Inflammatory macrophage treated with lipopolysaccharide for 1 hour (primary cell): ENCODE data around the gene ZMYND8.
A peak's percentile ranks its signal among the peaks of the same experiment; 100 is the strongest.
"Not testable (repeated sequence)": the region's sequence is repeated elsewhere in the genome, so short reads cannot be mapped to it uniquely, and the experiment has no call there.

Experiments
- DNase-seq, 2 donors: peaks; one replicate each; pipeline ENCODE4 v3.0.0-alpha.2; 2020 to 2022

ZMYND8 gene

DNA sequence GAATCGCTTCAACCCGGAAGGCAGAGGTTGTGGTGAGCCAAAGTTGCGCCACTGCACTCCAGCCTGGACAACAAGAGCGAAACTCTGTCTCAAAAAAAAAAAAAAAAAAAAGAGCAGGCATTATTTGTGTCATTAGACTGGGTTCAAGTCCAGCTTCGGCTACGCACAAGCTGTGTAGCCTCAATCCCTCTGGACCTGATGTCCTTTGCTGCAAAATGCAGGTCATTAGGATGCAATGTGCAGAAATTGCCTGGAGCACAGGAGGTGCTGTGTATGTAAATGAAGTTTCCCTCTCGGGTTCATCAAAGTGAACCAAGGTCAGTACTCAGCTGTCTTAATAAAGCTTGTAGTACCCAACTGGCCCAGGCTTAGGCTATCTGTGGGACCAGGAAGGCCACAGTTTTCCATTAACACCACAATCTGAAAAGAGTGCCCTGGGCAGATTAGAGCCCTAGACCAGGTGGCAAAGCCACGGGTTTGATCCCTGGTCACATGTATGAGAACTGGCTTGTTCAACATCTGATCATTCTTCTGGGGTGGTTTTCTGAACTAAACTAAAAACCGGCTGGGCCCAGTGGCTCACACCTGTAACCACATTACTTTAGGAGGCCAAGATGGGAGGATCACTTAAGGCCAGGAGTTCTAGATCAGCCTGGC, 155.3 kb downstream of the ZMYND8 start:
- DNase-seq = no peak

DNA sequence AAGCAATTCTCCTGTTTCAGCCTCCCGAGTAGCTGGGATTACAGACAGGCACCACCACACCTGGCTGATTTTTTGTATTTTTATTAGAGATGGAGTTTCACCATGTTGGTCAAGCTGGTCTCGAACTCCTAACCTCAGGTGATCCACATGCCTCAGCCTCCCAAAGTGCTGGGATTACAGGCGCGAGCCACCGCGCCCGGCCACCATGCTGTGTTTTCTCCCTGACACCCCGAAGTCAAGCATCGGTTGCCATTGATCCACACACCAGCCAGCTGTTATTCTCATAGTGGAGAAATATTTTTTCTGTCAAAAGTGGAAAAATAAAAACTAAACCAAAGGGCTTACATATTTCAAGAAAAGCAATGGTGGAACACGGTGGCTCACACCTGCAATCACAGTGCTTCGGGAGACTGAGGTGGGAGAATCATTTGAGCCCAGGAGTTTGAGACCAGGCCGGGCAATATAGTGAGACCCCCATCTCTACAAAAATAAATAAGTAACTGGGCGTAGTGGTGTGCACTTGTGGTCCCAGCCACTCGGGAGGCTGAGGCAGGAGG, 157.4 kb downstream of the ZMYND8 start:
- DNase-seq = no peak

DNA sequence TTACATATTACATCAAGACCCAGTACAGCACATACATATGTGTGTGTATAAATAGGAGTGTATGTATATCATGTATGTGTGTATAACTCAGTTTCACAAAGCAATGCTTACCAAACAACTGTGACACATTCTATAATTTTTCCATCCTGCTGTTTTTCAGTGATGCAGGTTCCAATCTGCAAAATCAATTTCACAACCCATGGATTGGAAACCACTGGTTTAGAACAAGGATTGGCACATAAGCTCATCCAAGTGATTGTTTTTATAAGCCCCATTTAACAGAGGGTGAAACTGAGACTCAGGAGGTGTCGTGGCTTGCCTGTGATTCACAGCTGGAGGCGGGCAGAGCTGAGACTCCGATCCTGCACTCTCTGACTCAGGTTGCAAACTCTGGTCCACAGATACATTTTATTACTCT, 158.2 kb downstream of the ZMYND8 start:
- no peak for DNase-seq

DNA sequence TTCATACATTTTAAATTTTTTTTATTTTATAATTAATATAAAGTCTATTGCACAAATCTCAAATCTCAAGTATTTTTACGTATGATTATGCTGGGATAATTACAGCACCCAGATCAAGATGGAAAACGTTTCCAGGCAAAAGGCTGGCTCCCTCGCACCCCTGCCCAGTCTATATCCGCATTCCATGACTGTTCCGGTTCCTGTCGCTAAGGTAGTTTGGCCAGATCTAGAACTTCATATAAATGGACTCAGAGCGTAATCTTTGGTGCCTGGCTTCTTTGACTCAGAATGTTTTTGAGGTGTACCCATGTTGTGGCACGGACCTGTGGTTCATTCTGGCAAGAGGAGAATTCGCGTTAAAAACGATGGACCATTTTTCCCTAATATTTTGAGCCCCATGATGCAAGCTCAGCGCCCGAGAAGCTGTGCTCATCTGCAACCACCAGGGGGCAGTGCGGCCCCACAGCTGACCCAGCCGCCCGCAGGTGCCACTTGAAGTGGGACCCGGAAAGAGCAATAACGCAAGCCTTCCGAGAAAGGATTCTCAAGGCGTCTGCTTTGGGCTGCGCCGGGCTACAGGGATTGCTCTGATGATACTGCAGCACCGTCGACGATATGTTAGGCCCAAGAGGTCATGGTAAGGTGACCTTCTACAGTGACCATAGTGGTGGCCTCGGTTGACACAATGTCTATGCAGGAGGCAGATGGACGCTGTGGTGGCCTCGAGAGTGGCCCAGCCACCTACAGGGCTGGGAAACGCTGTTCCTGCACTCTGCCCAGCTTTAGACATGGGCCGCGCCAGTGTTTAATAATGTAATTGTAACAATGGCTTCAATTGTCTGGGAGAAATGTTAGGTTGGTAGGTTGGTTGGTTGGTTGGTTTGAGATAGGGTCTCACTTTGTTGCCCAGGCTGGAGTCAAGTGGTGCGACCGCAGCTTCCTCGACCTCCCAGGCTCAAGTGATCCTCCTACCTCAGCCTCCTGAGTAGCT, 160.1 kb downstream of the ZMYND8 start:
- peak; percentile 25 to 73 for DNase-seq

DNA sequence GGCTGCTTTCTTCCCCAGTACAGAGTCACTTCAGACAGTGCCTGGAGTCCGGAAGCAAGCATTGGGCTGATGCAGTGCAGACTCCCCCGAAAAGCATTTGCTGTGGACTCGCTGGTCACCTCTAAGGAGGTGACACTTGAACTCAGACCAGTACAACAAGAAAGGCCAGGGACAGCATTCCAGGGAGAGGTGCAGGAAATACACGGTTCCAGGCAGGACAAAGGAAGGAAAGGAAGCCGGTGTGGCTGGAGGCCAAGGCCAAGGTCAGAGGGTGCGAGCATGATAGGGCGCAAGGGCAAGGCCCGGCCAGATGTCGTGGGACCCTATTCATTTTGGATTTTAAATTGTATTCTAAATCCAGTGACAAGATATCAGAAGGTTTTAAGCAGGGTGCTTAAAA, 160.9 kb downstream of the ZMYND8 start:
- DNase-seq = no peak

DNA sequence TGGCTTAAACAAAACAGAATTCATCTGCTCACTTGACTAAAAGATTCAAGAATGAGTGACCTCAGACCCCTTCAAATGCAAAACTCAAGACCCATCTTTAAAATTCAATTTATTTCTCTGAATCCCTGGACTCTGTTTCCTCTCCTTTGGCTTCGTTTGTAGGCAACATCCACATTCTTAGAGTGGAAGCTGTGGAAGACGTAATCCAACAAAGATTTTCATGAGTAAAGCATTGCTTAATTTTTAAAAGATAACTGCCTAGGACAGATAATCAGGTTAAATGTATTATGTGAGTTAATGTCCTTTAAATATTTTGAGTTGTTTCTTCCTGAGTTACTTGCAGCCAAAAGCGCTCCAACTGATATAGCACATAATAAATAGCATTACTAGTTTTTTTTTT, 164.5 kb downstream of the ZMYND8 start:
- no peak for DNase-seq

DNA sequence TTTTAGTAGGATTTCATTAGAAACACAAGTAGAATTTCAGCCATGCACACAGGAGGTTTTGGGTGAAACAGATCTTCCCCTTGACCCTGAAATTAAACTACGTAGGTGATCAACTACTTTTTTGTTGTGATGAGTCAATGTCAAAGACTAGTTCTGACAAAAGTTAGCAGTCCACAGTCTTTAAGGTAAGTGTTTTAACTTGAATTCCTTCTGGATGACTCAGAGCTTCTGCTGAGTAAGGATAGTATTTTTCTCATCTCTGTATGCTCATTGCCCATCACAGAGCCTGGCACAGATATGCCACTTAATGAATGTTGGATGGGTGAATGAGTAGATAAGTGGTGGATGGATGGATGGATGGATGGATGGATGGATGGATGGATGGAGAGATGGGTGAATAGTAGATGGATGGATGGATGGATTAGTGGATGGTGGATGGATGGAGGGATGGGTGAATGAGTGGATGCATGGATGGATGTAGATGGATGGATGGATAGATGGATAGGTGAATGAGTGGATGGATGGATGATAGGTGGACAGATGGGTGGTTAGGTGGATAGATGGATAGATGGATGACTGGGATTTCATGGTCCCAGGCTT, 165.3 kb downstream of the ZMYND8 start:
- DNase-seq = no peak

DNA sequence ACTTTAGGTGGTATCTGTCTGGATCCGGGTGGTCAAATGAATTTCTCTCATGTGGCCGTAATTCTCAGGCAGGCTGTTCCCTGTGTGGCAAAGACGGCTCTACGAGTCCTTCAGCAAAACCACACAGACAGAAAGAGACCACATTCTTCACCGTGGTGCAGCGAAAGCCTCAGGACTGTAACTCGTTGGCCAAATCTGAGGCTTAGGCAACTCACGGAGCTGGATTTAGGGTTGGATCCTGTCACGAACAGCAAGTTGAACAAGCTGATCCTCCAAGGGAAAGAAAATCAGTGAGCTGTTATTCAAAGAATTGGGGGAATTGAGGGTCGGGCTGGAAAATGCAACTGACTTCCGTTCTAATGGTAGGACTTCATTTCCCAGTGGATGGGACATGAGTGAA, 167.4 kb downstream of the ZMYND8 start:
- no peak for DNase-seq

DNA sequence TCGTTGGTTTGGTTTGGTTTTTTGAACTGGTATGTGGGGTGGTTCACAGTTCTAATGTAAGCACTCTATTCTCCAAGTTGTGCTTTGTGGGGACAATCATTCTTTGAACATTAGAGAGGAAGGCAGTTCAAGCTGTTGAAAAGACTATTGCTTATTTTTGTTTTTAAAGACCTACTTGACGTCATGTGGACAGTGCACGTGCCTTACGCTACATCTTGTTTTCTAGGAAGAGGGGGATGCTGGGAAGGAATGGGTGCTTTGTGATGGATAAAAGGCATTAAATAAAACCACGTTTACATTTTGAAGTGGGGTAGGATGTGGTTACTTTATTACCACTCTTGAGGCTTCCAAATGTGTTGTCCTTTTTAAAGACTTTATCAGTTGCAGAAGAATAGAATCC, 168.0 kb downstream of the ZMYND8 start:
- no peak for DNase-seq

DNA sequence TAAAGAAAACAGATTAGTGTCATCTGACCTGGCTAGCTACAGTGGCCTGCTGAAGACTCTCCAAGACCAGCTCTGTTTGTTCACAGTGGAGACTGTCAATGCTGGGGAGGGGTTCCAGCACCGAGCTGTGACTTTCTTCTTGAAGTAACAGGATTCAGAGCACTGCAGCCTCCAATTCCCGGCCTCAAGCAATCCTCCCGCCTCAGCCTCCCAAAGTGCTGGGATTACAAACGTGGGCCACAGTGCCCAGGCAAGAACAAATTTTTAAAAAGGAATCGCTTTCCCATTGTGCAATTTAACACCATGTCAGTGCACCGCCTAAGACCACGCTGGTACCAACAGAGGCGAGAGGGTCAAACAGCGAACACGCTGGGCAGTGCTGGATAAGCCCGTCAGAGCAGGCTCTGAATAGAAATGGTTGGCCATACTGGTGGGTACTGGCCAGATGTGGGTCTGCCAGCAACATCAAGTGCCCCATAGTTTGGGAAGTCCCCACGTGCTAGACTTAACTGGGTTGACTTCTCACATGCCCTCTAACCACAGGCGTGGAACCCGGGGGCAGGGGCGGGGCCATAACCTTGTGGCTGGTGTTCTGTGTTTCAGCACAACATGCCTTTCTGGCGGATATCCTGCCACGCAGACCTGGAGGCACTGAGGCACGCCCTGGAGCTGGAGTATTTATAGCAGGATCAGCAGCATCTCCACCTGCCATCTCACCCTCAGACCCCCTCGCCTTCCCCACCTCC, 168.9 kb downstream of the ZMYND8 start:
- DNase-seq = no peak

DNA sequence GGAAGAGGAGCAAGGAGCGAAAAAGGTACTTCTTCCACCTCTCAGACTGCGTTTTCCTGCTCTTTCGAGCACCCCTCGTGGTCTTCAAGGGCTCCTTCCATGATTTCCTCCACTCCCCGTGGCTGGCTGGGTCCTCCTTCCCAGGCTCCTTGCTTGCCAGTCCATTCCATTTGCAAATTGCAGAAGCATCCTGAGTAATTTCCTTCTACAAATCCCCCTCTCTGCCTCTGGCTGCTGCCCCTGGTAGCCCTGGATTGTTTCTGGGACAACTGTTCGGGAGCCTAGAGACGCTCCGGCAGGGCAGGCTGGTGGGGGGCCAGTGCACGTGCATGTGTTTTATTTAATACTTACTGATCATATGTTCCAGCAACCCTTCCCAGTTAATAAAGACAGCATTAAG, 173.1 kb downstream of the ZMYND8 start:
- DNase-seq = no peak

DNA sequence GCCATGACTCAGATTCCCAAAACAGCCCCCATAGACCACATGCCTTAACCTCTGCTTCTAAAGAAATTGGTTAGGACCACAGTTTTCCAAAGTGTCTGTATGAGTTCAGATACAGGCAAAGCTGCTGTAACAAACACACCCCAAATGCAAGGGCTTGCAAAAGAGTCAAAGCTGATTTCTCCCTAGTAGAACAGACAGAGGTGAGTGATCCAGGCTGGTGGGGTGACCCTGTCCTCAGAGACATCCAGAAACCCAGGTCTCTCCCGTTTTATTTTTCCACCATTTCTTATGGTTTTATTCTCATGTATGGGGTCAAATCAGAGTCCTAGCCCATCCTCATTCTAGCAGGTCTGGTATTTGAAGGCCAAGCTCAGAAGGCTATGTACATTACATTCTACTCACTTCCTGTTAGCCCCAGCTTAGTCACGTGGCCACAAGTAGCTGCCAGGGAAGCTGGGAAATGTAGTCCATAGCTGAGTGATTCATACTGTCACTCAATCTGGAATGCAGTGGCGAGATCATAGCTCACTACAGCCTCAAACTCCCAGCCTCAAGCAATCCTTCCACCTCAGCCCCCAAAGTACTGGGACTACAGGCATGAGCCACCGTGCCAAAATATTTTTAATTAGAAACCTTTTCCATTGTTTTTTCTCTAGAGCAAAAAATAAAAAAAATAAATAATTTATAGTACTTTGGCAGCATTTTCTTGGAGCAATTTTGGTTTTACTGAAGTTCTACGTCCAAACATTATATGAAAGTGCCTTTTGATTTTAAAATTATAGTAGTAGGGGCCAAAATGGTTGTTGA, 175.2 kb downstream of the ZMYND8 start:
- peak; percentile 78 to 79 for DNase-seq

DNA sequence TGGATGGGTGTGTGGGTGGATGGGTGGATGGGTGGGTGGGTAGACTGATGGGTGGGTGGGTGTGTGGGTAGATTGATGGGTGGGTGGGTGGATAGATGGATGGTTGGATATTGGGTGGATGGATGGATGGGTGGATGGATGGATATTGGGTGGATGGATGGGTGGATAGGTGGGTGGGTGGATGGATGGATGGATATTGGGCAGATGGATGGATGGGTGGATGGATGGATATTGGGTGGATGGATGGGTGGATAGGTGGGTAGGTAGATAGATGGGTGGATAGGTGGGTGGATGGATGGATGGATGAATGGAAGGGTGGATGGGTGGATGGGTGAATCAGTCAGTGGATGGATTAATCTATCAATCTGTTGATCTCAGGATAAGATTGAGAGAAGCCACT, 177.2 kb downstream of the ZMYND8 start:
- no peak for DNase-seq

DNA sequence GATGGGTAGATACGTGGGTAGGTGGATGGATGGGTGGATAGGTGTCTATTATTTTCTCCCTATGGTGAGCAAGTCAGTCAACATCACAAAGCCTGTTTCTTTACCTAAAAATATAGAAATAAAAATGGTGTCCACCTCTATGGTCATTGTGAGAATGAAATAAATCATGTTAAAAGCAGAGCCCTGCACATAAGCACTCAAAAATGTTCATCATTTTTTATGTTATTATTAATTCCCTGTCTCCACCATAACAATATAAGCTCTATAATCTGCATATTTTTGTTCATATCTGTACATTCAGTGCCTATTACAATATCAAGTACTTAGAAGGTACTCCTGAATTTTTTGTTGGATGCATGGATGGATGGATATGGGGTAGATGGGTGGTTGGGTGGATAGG, 177.6 kb downstream of the ZMYND8 start:
- no peak for DNase-seq

DNA sequence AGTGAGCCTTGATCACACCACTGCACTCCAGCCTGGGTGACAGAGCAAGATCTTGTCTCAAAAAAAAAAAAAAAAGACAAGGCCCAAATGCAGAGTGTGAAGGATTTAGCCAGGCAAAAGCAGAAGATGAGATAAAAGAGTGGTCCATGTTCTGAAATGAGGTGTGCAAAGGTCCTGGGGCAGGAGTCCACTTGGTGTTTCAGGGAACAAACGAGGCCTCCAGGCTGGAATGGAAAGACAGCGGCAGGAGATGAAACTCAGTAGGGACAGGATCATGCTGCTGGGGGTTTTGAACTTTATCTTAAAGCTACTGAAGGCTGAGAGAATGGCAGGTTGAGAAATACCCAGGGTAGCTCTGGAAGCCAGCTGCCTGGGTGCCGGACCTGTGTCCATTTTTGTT, 178.2 kb downstream of the ZMYND8 start:
- no peak for DNase-seq

DNA sequence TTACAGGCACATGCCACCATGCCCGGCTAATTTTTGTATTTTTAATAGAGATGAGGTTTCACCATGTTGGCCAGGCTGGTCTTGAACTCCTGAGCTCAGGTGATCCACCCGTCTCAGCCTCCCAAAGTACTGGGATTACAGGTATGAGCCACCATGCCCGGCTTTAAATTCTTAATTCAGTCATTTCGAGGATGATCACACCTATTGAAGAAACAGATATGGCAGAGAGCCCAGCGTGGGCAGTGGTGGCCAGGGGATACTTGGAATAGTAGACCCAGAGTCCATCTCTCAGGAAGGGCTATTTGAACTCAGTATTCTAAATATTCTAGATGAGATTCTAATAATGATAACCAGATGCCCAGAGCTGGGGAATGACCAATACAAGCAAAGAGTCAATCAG, 180.3 kb downstream of the ZMYND8 start:
- not testable (repeated sequence) for DNase-seq

DNA sequence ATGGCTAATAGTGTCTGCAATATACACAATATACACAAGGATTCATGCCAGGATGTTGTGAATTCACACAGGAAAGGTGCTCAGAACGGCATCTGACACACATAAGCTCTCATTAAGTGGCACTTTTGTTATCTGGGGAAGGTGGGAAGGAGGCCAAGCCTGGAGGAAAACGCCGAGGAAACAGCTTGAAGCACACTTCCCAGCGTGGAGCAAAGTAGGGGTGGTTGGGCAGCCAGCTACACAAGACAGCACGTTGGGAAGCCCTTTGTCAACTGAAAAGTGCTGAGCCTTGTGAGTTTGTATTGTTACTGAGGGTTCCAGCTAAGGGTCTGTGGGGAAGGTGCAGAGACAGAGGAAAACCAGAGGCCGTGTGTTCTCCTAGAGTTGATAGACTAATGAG, 181.0 kb downstream of the ZMYND8 start:
- no peak for DNase-seq

DNA sequence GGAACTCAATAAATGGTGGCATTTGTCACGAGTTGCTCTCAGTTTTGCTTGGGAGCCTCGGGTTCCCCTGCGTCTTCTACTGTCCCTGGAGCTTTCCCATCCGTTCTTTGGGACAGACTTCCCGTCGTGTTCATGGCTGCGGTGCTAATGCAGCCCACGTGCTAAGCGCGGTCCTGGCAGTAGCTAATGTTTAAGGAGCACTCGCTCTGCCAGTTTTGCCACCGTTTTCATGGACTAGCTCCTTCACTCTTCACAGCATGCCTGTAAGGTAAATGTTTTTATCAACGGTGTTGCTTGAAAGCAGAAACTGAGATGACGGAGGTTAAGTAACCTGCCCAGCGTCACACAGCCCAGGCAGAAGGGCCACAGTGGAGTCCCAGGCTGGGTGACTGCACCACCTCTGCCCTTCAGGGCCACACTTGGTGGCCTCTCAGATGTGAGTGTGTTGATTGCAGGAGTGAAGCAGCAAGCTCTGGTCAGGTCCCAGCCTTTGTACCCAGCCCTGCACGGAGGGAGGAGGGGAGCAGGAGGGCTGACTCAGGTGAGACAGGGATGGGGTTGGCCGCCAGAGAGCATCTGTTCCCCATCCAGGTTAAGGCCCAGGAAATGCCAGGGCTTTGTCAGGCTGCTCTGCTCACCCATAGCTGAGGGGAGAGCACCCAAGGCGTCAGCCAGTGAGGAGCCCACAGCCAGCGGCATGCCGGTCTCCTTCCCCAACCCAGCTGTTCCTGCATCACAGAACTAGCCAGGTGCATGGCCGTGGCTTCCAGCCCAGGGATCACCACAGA, 181.8 kb downstream of the ZMYND8 start:
- no peak for DNase-seq

DNA sequence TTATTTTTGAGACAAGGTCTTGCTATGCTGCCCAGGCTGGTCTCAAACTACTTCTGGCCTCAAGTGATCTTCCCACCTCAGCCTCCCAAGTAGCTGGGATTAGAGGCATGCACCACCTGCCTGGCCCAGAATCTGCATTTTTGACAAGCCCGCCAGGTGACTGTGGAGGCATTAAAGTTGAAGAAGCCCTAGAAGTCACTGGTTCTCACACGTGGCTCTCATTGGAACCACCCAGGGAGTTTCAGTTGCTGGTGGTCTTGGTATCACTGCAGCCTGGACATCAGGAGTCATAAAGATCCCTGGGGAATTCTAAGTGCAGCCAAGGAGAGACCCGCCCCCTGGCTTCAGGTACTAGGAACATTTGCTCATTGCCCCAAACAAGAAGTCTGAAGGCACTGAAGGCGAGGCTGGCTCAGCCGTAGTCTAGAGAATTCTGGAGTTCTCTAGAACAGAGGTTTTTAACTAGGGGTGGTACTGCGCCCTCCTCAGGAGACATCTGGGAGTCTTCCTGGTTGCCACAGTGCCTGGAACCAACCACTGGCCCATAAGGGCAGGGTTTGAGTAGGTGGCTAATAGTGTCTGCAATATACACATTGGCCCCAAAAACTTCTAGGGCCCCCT, 182.8 kb downstream of the ZMYND8 start:
- DNase-seq = no peak

DNA sequence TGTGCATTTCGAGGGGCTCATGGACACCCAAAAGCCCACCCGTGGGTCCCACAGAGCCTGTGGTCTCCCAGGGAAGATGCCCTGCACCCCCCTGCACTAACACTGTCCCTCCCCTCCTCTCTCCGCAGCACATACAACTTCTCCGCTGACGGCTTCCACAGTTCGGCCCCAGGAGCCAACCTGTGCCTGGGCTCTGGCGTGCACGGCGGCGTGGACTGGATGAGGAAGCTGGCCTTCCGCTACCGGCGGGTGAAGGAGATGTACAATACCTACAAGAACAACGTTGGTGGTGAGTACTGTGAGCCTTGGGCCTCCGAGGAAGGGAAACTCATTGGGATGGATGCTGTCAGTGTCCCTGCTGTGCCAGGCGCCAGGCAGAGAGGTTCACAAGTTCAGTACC, 183.9 kb downstream of the ZMYND8 start:
- no peak for DNase-seq

DNA sequence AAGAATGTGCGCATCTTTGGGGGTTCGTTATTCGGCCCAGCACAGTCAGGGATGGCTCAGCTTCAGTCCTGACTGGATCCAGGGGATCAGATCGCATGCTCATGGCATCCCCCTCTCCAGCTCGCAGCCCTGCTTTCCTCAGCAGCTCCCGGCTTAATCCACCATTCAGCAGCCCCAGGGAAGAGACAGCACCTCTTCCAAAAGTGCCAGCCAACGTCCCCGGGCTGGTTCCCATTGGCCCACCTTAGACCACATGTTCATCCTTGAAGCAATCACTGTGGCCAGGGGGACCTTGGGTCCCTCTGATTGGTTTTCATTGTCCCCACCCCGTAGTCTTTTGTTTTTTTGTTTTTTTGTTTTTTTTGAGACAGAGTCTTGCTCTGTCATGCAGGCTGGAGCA, 188.7 kb downstream of the ZMYND8 start:
- DNase-seq = no peak
